IgD-negative memory B cell (primary cell): Measurements from ENCODE around the gene A2M. TPM values are rescaled to one million over a fixed set of nuclear protein-coding genes. Genes with fewer than 3 reads are reported as not detected.

ENCODE experiments used
- H3K27ac Mint-ChIP-seq, 3 donors: one replicate each; pipeline ENCODE4 v1.8.0; 2020 to 2022; ENCODE audit warnings: mild to moderate bottlenecking in 3 of 3, mixed read lengths in 3 of 3, moderate library complexity in 1 of 3
- H3K27me3 Mint-ChIP-seq: one replicate; pipeline ENCODE4 v1.8.0; 2021; ENCODE audit warnings: mixed read lengths
- H3K36me3 Mint-ChIP-seq: one replicate; pipeline ENCODE4 v1.8.0; 2020; ENCODE audit warnings: mild to moderate bottlenecking, mixed read lengths
- H3K4me1 Mint-ChIP-seq, 3 donors: one replicate each; pipeline ENCODE4 v1.8.0; 2020 to 2022; ENCODE audit warnings: mixed read lengths in 3 of 3, mild to moderate bottlenecking in 1 of 3
- H3K4me3 Mint-ChIP-seq, 4 donors: one replicate each; pipeline ENCODE4 v1.8.0; 2020 to 2022; ENCODE audit warnings: mild to moderate bottlenecking in 4 of 4, mixed read lengths in 4 of 4, moderate library complexity in 3 of 4
- H3K9me3 Mint-ChIP-seq, 3 donors: one replicate each; pipeline ENCODE4 v1.8.0; 2020 to 2021; ENCODE audit warnings: mixed read lengths in 3 of 3, mild to moderate bottlenecking in 1 of 3
- polyA plus RNA-seq: library from polyadenylated mRNA; unstranded; fragments of 300-500 nt; fragmentation: Illumina TruSeq; gene quantifications from one replicate; pipeline ENCODE4 v1.2.3, GENCODE V29; 2021

A2M gene
- polyA plus RNA-seq, 1 donor from 2014 or later, result not detected

DNA sequence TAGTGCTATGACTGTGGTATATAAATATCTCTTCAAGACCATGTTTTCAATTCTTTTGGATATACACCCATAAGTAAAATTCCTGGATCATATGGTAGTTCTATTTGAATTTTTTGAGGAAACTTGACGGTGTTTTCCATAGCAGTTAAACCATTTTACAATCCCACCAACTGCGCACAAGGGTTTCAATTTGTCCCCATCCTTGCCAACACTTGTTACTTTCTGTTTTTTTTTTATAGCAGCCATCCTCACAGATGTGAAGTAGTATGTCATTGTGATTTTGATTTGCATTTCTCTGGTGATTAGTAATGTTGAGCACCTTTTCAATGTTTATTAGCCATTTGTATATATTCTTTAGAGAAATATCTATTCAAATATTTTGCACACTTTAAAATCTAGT, 14.5 kb upstream of the A2M start:
- Mint-ChIP-seq H3K4me3 (no peak overlapping the region), H3K4me1 (peaks cover 0 to 2% (median 0%) of the 10 kb centered on the region in 3 donors), H3K27ac (no peak overlapping the region), H3K36me3 (peaks cover 1% of the 10 kb centered on the region), H3K27me3 (peaks cover 2% of the 10 kb centered on the region), H3K9me3 (peaks cover 0 to 3% (median 1%) of the 10 kb centered on the region in 3 donors)

GRCh38 chr12:9127936-9128663, 12.4 kb upstream of the A2M start:
- peaks cover 2% of the 10 kb centered on the region for H3K27me3 Mint-ChIP-seq
- peaks cover 0 to 3% (median 1%) of the 10 kb centered on the region in 3 donors for H3K9me3 Mint-ChIP-seq
- H3K4me3 Mint-ChIP-seq, result no peak overlapping the region
- H3K36me3 Mint-ChIP-seq, result no peaks in the 10 kb centered on the region
- H3K4me1 Mint-ChIP-seq, result peaks cover 0 to 2% (median 0%) of the 10 kb centered on the region in 3 donors
- no peak overlapping the region for H3K27ac Mint-ChIP-seq

GRCh38 chr12:9127484-9127883, 11.8 kb upstream of the A2M start:
- no peak overlapping the region for H3K27ac Mint-ChIP-seq
- H3K27me3 Mint-ChIP-seq, result peaks cover 2% of the 10 kb centered on the region
- peaks cover 0 to 3% (median 1%) of the 10 kb centered on the region in 3 donors for H3K9me3 Mint-ChIP-seq
- H3K36me3 Mint-ChIP-seq, result no peaks in the 10 kb centered on the region
- H3K4me1 Mint-ChIP-seq, result peaks cover 0 to 2% (median 0%) of the 10 kb centered on the region in 3 donors
- H3K4me3 Mint-ChIP-seq, result no peak overlapping the region

DNA sequence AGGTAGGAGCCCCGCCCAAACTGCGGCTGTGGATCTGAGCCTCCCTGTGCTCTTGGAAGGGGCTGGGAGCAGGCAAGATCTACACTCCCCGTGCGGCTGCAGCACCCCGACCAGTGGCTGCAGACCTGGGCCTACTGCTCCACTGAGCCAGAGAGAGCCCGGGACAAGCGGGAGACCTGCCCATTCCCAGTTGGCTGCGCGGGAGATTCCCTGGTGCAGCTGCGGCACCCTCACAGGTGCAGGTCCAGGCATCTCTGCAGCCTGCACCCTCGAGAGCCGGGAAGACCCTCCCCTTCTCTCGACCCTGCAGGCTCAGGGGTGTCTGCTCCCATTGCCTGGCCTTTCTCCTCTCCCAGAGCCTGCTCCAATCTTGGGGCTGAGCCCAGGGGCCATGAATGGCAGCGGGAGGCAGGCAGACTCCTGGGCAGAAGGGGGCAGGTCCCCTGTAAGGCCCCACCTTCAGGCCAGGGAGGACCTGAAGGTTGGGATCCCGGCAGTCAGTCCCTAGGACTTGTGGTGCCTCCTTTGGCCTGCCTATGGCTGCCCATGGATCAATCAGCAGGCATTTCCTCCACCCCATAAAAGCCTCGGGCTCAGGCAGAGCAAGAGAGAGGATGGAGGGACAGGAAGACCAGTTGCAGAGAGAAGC, 8.8 kb upstream of the A2M start:
- H3K27me3 Mint-ChIP-seq, result peaks cover 3% of the 10 kb centered on the region
- no peaks in the 10 kb centered on the region for H3K4me1 Mint-ChIP-seq
- H3K4me3 Mint-ChIP-seq, result no peak overlapping the region
- H3K27ac Mint-ChIP-seq, result no peak overlapping the region
- no peaks in the 10 kb centered on the region for H3K36me3 Mint-ChIP-seq
- peaks cover 0 to 3% (median 0%) of the 10 kb centered on the region in 3 donors for H3K9me3 Mint-ChIP-seq

DNA sequence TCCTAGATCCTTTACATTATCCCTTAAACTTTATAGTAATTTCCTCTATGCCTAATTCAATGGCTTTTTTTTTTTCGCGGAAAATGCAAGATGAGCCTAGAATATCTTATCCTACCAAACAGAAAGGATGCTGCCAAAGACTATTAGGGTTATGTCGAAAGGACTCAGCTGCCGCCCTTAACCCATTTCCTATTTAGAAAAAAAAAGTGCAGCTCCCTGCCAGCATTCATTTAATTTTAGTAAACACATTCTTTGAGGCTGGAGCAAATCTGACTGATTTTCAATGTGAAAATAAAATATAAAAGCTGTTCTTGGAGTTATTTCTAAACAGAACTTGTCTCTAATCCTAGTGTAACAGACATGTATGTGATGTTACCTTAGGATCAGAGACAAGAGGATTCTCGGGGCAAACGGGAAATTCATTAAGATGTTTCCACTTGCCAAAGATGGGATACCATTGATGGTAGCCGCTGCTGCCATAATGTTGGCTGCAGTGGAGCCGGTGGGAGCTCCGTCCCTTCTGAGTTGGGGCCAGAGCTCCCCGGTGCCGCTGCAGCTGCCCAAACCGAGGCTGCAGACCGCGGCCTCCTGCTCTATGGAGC, 8.2 kb upstream of the A2M start:
- Mint-ChIP-seq H3K9me3 (peaks cover 0 to 3% (median 0%) of the 10 kb centered on the region in 3 donors), H3K4me3 (no peak overlapping the region), H3K27ac (no peak overlapping the region), H3K27me3 (peaks cover 3% of the 10 kb centered on the region), H3K36me3 (no peaks in the 10 kb centered on the region), H3K4me1 (no peaks in the 10 kb centered on the region)

DNA sequence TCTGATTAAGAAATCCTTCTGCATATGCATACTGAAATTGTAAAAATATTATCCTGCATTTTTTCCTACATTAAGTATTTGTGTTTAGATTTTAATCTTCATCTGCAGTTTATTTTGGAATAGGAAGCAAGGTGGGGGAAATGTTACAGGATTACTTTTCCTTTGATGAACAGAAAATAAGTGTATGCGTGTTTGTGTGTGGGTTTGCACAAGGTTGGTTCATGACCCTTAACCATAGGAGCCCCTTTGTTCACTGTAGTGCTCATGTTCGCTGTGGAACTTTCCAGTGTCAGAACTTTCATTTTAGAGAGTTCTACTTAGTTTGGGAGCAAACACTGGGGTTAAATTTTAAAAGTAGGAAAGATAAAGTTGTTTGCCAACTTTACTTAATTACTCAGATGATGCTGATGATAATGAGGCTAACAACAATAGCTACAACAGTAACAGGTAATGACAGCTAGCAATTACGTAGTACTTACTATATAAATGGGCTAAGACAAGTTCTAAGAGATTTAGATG, 6.4 kb upstream of the A2M start:
- Mint-ChIP-seq H3K9me3 (peaks cover 0 to 2% (median 0%) of the 10 kb centered on the region in 3 donors), H3K4me3 (no peak overlapping the region), H3K4me1 (peaks cover 3 to 7% (median 5%) of the 10 kb centered on the region in 3 donors), H3K36me3 (no peaks in the 10 kb centered on the region), H3K27ac (no peak overlapping the region), H3K27me3 (peaks cover 3% of the 10 kb centered on the region)

- Mint-ChIP-seq H3K4me3 (no peak overlapping the region), H3K9me3 (peaks cover 0 to 2% (median 0%) of the 10 kb centered on the region in 3 donors), H3K27ac (no peak overlapping the region)
Measured at GRCh38 chr12:9120487-9121184, 4.9 kb upstream of the A2M start.

DNA sequence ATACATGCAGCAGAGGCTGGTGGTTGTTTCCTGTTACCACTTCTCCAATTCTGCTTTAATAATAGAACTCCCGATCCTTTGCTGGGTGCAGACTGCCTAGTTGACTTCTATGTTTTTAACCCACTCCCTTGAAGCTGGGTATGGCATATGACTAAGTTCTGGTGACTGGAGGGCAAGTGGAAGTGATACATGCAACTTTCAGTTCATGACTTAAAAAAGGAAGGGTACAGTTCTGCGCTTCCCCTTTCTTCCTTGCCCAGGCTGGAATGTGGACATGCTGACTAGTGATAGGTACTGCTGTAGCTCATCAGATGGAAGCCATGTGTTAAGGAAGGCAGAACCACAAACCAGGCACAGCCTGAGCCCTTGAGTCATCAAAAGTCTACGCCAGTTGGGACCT, 2.4 kb upstream of the A2M start:
- peaks cover 3 to 18% (median 14%) of the 10 kb centered on the region in 3 donors for H3K4me1 Mint-ChIP-seq
- H3K36me3 Mint-ChIP-seq, result no peaks in the 10 kb centered on the region
- peaks cover 0 to 2% (median 0%) of the 10 kb centered on the region in 3 donors for H3K9me3 Mint-ChIP-seq
- peaks cover 3% of the 10 kb centered on the region for H3K27me3 Mint-ChIP-seq
- H3K27ac Mint-ChIP-seq, result no peak overlapping the region
- H3K4me3 Mint-ChIP-seq, result no peak overlapping the region

More at GRCh38 chr12:9120487-9121184, 4.9 kb upstream of the A2M start:
- Mint-ChIP-seq H3K36me3 (no peaks in the 10 kb centered on the region), H3K4me1 (peaks cover 3 to 18% (median 14%) of the 10 kb centered on the region in 3 donors), H3K27me3 (peaks cover 3% of the 10 kb centered on the region)

- H3K4me1 Mint-ChIP-seq, result peaks cover 3 to 18% (median 14%) of the 10 kb centered on the region in 3 donors
- H3K36me3 Mint-ChIP-seq, result peaks cover 2% of the 10 kb centered on the region
- H3K27ac Mint-ChIP-seq, result no peak overlapping the region
Measured at GRCh38 chr12:9114946-9115345, 773 bp downstream of the A2M start.

GRCh38 chr12:9113987-9114309, 1.8 kb downstream of the A2M start:
- peaks cover 0 to 2% (median 0%) of the 10 kb centered on the region in 3 donors for H3K9me3 Mint-ChIP-seq
- H3K36me3 Mint-ChIP-seq, result peaks cover 2% of the 10 kb centered on the region
- H3K4me3 Mint-ChIP-seq, result no peak overlapping the region
- peaks cover 3 to 18% (median 14%) of the 10 kb centered on the region in 3 donors for H3K4me1 Mint-ChIP-seq
- peaks cover 1% of the 10 kb centered on the region for H3K27me3 Mint-ChIP-seq
- no peak overlapping the region for H3K27ac Mint-ChIP-seq

More at GRCh38 chr12:9114946-9115345, 773 bp downstream of the A2M start:
- Mint-ChIP-seq H3K4me3 (no peak overlapping the region), H3K27me3 (peaks cover 3% of the 10 kb centered on the region), H3K9me3 (peaks cover 0 to 3% (median 0%) of the 10 kb centered on the region in 3 donors)

DNA sequence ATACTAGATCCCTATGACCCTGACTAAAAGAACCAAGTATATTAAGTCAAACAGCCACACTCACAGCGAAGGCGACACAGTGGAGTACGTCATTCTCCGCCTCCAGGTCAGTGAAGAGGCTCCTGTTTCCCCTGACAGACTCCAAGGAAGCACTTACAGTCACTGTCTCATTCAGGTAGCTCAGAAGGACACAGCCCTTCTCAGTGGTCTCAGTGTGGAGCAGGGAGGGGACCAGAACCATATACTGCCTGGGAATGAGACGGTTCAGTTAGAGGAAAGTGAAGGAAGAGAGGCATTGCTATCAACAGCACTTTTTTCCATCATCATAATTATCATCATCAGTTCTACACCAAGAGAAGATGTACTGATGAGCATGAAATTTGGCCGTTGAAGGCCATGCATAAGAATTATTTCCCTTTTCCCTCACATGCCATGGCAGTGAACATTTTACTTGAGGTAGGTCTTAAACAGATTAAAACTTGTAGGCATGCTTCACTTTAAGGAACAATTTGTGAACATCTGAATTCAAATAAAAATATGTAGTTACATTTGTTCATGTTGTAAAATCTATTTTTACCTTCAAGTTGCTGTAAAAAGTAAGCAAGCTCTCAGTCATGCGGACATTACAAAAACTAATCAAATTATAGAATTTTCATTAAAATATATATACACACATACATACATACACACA, 2.3 kb downstream of the A2M start:
- Mint-ChIP-seq H3K36me3 (peaks cover 2% of the 10 kb centered on the region), H3K4me1 (peaks cover 3 to 18% (median 14%) of the 10 kb centered on the region in 3 donors), H3K4me3 (no peak overlapping the region), H3K9me3 (peaks cover 0 to 2% (median 0%) of the 10 kb centered on the region in 3 donors), H3K27me3 (no peaks in the 10 kb centered on the region), H3K27ac (no peak overlapping the region)

- peaks cover 0 to 2% (median 0%) of the 10 kb centered on the region in 3 donors for H3K9me3 Mint-ChIP-seq
- peaks cover 2% of the 10 kb centered on the region for H3K36me3 Mint-ChIP-seq
- H3K27me3 Mint-ChIP-seq, result no peaks in the 10 kb centered on the region
- H3K4me3 Mint-ChIP-seq, result no peak overlapping the region
- peaks cover 0 to 13% (median 10%) of the 10 kb centered on the region in 3 donors for H3K4me1 Mint-ChIP-seq
- no peak overlapping the region for H3K27ac Mint-ChIP-seq
Measured at GRCh38 chr12:9112076-9112853, 3.5 kb downstream of the A2M start.

GRCh38 chr12:9111525-9111924, 4.2 kb downstream of the A2M start:
- no peaks in the 10 kb centered on the region for H3K27me3 Mint-ChIP-seq
- no peak overlapping the region for H3K27ac Mint-ChIP-seq
- no peak overlapping the region for H3K4me3 Mint-ChIP-seq
- peaks cover 0 to 8% (median 8%) of the 10 kb centered on the region in 3 donors for H3K4me1 Mint-ChIP-seq
- H3K36me3 Mint-ChIP-seq, result peaks cover 2% of the 10 kb centered on the region
- H3K9me3 Mint-ChIP-seq, result peaks cover 0 to 2% (median 0%) of the 10 kb centered on the region in 3 donors
